ENCODE data around the gene MCAT. TPM values are rescaled to one million over a fixed set of nuclear protein-coding genes. Genes with fewer than 3 reads are reported as not detected.

Gene MCAT
- total and polyA plus RNA-seq, 2 donors (not counting 3 experiments of a cell fraction or from before 2014, with no cell fraction given) = 16.9 to 23.2 TPM

- no peak for DNase-seq (ENCODE audit: low read depth, low spot score)
- H3K4me1 ChIP-seq (ENCODE audit: control insufficient read depth, extremely low read depth, insufficient read depth, low read length) = peaks cover 2% of the 10 kb centered on the region
- H3K9me3 ChIP-seq (replicated peaks; ENCODE audit: control insufficient read depth, insufficient read depth, low read length) = no peaks in the 10 kb centered on the region
- H3K27ac ChIP-seq (ENCODE audit: insufficient read depth, low read depth, low read length) = no peak overlapping the region
- no peak overlapping the region for H3K4me3 ChIP-seq (replicated peaks in 1 of 3; ENCODE audit: insufficient read depth in 1 of 3, low read depth in 1 of 3, low read length in 3 of 3)
- no peak overlapping the region for H2AFZ ChIP-seq (ENCODE audit: low read depth, low read length)
- H3K27me3 ChIP-seq (ENCODE audit: control insufficient read depth in 2 of 2, insufficient read depth in 2 of 2, low read length in 2 of 2) = no peaks in the 10 kb centered on the region
- no peaks in the 10 kb centered on the region for H4K20me1 ChIP-seq (replicated peaks; ENCODE audit: control insufficient read depth, extremely low read depth, insufficient read depth, low read length)
- BruUV-seq (replicated peaks) = TSS peak; percentile 55
- peaks cover 6 to 16% of the 10 kb centered on the region in 2 experiments for H3K36me3 ChIP-seq (ENCODE audit: control insufficient read depth in 2 of 2, extremely low read depth in 1 of 2, insufficient read depth in 2 of 2, low read length in 2 of 2)
- TF ChIP-seq, protein P1, sequence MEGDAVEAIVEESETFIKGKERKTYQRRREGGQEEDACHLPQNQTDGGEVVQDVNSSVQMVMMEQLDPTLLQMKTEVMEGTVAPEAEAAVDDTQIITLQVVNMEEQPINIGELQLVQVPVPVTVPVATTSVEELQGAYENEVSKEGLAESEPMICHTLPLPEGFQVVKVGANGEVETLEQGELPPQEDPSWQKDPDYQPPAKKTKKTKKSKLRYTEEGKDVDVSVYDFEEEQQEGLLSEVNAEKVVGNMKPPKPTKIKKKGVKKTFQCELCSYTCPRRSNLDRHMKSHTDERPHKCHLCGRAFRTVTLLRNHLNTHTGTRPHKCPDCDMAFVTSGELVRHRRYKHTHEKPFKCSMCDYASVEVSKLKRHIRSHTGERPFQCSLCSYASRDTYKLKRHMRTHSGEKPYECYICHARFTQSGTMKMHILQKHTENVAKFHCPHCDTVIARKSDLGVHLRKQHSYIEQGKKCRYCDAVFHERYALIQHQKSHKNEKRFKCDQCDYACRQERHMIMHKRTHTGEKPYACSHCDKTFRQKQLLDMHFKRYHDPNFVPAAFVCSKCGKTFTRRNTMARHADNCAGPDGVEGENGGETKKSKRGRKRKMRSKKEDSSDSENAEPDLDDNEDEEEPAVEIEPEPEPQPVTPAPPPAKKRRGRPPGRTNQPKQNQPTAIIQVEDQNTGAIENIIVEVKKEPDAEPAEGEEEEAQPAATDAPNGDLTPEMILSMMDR (IDR thresholded peaks at IDR 0.05; ENCODE audit: extremely low read depth in 1 of 2, insufficient read depth in 1 of 2, low read depth in 1 of 2, low read length in 2 of 2) = no peak
- TF ChIP-seq POLR2AphosphoS5 (IDR thresholded peaks at IDR 0.05; ENCODE audit: insufficient read depth, low read depth, low read length) (no peak), EZH2 (IDR thresholded peaks at IDR 0.05; ENCODE audit: borderline replicate concordance, low read depth, low read length, severe bottlenecking) (no peak), MAX (IDR thresholded peaks at IDR 0.05; ENCODE audit: insufficient read depth, insufficient read length) (no peak), POLR2A (IDR thresholded peaks at IDR 0.05; ENCODE audit: low read depth, low read length) (no peak), JUN (IDR thresholded peaks at IDR 0.05; ENCODE audit: borderline replicate concordance, insufficient read depth, insufficient read length, low read depth) (no peak), GATA2 (IDR thresholded peaks at IDR 0.05; ENCODE audit: insufficient read depth, insufficient read length, low read depth, low read length) (no peak), FOS (IDR thresholded peaks at IDR 0.05; ENCODE audit: borderline replicate concordance, insufficient read depth, low read length) (no peak), MYC (IDR thresholded peaks at IDR 0.05; ENCODE audit: low read depth, low read length) (no peak)
- intact Hi-C loops (cut with micrococcal nuclease) = no loop called here
- dilution Hi-C loops (cut with MboI; ENCODE audit: extremely low pct_ligation_motif_present, low sequenced_read_pairs) = no loop called here
- H3K79me2 ChIP-seq (ENCODE audit: control insufficient read depth, insufficient read depth, low read length) = no peaks in the 10 kb centered on the region
- ChIA-PET POLR2A (no interaction called here), CTCF (no interaction called here)
- H3K9me1 ChIP-seq (replicated peaks; ENCODE audit: control insufficient read depth, extremely low read depth, insufficient read depth, low read length) = no peaks in the 10 kb centered on the region
- no peak overlapping the region for H3K9ac ChIP-seq (replicated peaks; ENCODE audit: extremely low read depth, insufficient read depth, low read length)
- FAIRE-seq = no peak
- no peak overlapping the region for H3K4me2 ChIP-seq (ENCODE audit: insufficient read depth, low read length)
Observed at GRCh38 chr22:43167001-43167589, 23.9 kb upstream of the MCAT start.

All from endothelial cell of umbilical vein (primary cell).